Nephron (organoid): ENCODE results near the gene MRPL9.
A peak's percentile ranks its signal among the peaks of the same experiment; 100 is the strongest.
"Not testable (repeated sequence)": the region's sequence is repeated elsewhere in the genome, so short reads cannot be mapped to it uniquely, and the experiment has no call there.

Experiments
- H3K27ac Mint-ChIP-seq, 3 experiments: 2 replicates each; pipeline ENCODE4 v1.8.0; 2020; ENCODE audit warnings: mixed read lengths in 3 of 3, mild to moderate bottlenecking in 2 of 3, moderate library complexity in 1 of 3
- H3K27me3 Mint-ChIP-seq: 2 replicates; pipeline ENCODE4 v1.8.0; 2021; ENCODE audit warnings: low read depth, mild to moderate bottlenecking, moderate library complexity, mixed read lengths
- H3K36me3 Mint-ChIP-seq: 2 replicates; pipeline ENCODE4 v1.8.0; 2020; ENCODE audit warnings: low read depth, mixed read lengths
- H3K4me1 Mint-ChIP-seq: 2 replicates; pipeline ENCODE4 v1.8.0; 2020; ENCODE audit warnings: mixed read lengths
- H3K4me3 Mint-ChIP-seq, 3 experiments: 2 replicates each; pipeline ENCODE4 v1.8.0; 2020; ENCODE audit warnings: mild to moderate bottlenecking in 3 of 3, mixed read lengths in 3 of 3, moderate library complexity in 2 of 3
- H3K9me3 Mint-ChIP-seq: 2 replicates; pipeline ENCODE4 v1.8.0; 2020; ENCODE audit warnings: mixed read lengths
- CTCF ChIP-seq, 3 experiments: fragments of 200-600 bp; sonication (generic); IDR thresholded peaks; one replicate each; pipeline ENCODE4 v1.5.0; 2021; ENCODE audit warnings: antibody characterized with exemption in 3 of 3; ENCODE audit not compliant: unreplicated experiment in 3 of 3

Gene MRPL9

GRCh38 chr1:151773702-151774101 lies 10.4 kb upstream of the MRPL9 start:
- H3K4me1 Mint-ChIP-seq, result no peaks in the 10 kb centered on the region
- H3K9me3 Mint-ChIP-seq, result no peaks in the 10 kb centered on the region
- H3K36me3 Mint-ChIP-seq, result peaks cover 6% of the 10 kb centered on the region
- H3K27me3 Mint-ChIP-seq, result no peaks in the 10 kb centered on the region
- no peak for TF ChIP-seq CTCF (IDR thresholded peaks at IDR 0.05; ENCODE audit: unreplicated experiment in 3 of 3)
- H3K27ac Mint-ChIP-seq, result no peak overlapping the region
- no peak overlapping the region for H3K4me3 Mint-ChIP-seq

GRCh38 chr1:151769270-151769669 lies 6.0 kb upstream of the MRPL9 start:
- H3K4me1 Mint-ChIP-seq, H3K4me3 Mint-ChIP-seq: not testable (repeated sequence)

GRCh38 chr1:151768351-151769066 lies 5.2 kb upstream of the MRPL9 start:
- H3K4me3 Mint-ChIP-seq, H3K36me3 Mint-ChIP-seq, H3K27me3 Mint-ChIP-seq, H3K4me1 Mint-ChIP-seq, H3K9me3 Mint-ChIP-seq: not testable (repeated sequence)
- peak overlapping the region in 1 of 3 experiments; percentile 76 for H3K27ac Mint-ChIP-seq

More at GRCh38 chr1:151769270-151769669, 6.0 kb upstream of the MRPL9 start:
- not testable (repeated sequence) for H3K27ac Mint-ChIP-seq, H3K9me3 Mint-ChIP-seq, H3K36me3 Mint-ChIP-seq, H3K27me3 Mint-ChIP-seq

GRCh38 chr1:151763990-151764389 lies 694 bp upstream of the MRPL9 start:
- H3K27ac Mint-ChIP-seq, result peak overlapping the region; percentile 97 to 99 (median 98)
- H3K4me3 Mint-ChIP-seq, result peak overlapping the region; percentile 84 to 94 (median 92)
- H3K36me3 Mint-ChIP-seq, result peaks cover 34% of the 10 kb centered on the region
- peaks cover 6% of the 10 kb centered on the region for H3K27me3 Mint-ChIP-seq
- H3K4me1 Mint-ChIP-seq, result peaks cover 12% of the 10 kb centered on the region
- H3K9me3 Mint-ChIP-seq, result no peaks in the 10 kb centered on the region
- TF ChIP-seq CTCF (IDR thresholded peaks at IDR 0.05; ENCODE audit: unreplicated experiment in 3 of 3), result no peak

- Mint-ChIP-seq H3K27ac (no peak overlapping the region), H3K4me1 (peaks cover 12% of the 10 kb centered on the region), H3K36me3 (peaks cover 45% of the 10 kb centered on the region), H3K4me3 (peak overlapping the region; percentile 42 to 94 (median 78)), H3K9me3 (no peaks in the 10 kb centered on the region), H3K27me3 (no peaks in the 10 kb centered on the region)
- no peak for TF ChIP-seq CTCF (IDR thresholded peaks at IDR 0.05; ENCODE audit: unreplicated experiment in 3 of 3)
Measured at GRCh38 chr1:151760597-151761385, 2.5 kb downstream of the MRPL9 start.

GRCh38 chr1:151759241-151759640 lies 4.1 kb downstream of the MRPL9 start:
- Mint-ChIP-seq H3K4me3 (no peak overlapping the region), H3K27me3 (no peaks in the 10 kb centered on the region), H3K36me3 (peaks cover 45% of the 10 kb centered on the region), H3K27ac (no peak overlapping the region), H3K4me1 (peaks cover 9% of the 10 kb centered on the region), H3K9me3 (no peaks in the 10 kb centered on the region)
- no peak for TF ChIP-seq CTCF (IDR thresholded peaks at IDR 0.05; ENCODE audit: unreplicated experiment in 3 of 3)
